ENCODE results near the gene MET. TPM values are rescaled to one million over a fixed set of nuclear protein-coding genes. Genes with fewer than 3 reads are reported as not detected.

Gene MET
- total RNA-seq, result 10 to 100 TPM in 3 of 4 donors, 1 to 10 TPM in 1; 3.8 to 25.0 (median 18.6) TPM

DNA sequence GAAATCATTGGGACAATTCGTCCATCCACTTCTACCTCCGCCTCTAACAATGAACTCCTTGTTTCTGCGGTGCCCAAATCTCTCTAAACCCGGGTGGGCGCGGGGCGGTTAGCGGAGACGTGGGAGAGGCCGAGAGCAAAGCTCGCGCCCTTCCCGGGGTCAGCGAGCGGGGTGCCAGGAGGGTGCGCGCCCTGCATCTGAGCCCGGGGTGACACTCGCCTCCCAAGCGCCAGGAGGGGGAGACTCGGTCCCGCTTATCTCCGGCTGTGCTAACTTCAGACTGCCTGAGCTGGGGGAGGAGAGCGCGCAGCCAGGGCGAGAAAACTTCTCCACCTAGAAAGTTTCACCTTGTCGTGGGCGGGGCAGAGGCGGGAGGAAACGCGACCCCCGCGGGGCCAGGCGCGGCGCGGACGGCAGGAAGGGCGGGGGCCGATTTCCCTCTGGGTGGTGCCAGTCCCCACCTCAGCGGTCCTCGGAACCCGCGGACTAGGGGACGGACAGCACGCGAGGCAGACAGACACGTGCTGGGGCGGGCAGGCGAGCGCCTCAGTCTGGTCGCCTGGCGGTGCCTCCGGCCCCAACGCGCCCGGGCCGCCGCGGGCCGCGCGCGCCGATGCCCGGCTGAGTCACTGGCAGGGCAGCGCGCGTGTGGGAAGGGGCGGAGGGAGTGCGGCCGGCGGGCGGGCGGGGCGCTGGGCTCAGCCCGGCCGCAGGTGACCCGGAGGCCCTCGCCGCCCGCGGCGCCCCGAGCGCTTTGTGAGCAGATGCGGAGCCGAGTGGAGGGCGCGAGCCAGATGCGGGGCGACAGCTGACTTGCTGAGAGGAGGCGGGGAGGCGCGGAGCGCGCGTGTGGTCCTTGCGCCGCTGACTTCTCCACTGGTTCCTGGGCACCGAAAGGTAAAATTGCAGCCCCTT, at the start of gene MET:
MET (plus strand) TSS at position 516 of the 915 bp plus-strand sequence. CDS start 26,889 bp downstream, outside the sequence.
- no peaks in the 10 kb centered on the region for H3K36me3 ChIP-seq
- H3K27me3 ChIP-seq, result peaks cover 0 to 25% (median 0%) of the 10 kb centered on the region in 4 donors
- H3K9me3 ChIP-seq, result no peaks in the 10 kb centered on the region
- H3K27ac ChIP-seq, result peak within 1 kb of the TSS; percentile 80 to 89 (median 87)
- no peak for DNase-seq
- TF ChIP-seq CTCF (IDR thresholded peaks at IDR 0.05) (peak; percentile 50 to 78 (median 64)), POLR2A (IDR thresholded peaks at IDR 0.05) (peak in 1 of 4 donors; percentile 47)
- 1 to 2% methylated on average over 3 to 15 of the region's 101 CpGs for WGBS, 2 donors
- peak within 1 kb of the TSS; percentile 49 to 83 (median 67) for H3K4me3 ChIP-seq
- intact Hi-C loops (cut with DNase I), result loop anchor here (10.0 kb wide), 1 partner anchor 133 kb away; no protein-coding TSS in a partner anchor
- H3K4me1 ChIP-seq, result peaks cover 6 to 37% (median 11%) of the 10 kb centered on the region in 3 donors

DNA sequence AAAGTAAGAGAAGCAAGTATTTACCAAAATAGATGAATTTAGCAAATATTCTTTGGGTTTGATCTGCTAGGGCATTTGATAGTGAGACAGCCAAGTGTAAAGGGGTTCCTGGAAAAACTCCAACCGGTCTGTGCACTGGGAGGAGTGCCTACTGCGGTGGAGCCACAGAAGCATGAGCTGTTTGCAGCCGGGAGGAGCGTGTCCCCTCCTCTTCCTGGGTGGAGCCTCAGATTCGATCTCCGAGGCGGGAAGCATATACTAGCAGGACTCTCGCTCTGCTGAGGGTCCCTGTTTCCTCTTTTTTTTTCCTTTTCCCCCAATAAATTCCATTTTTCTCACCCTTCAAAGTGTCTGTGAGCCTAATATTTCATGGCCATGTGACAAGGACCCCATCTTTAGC, 45.1 kb upstream of the MET start:
- Histone ChIP-seq H3K27ac (no peak overlapping the region), H3K9me3 (no peaks in the 10 kb centered on the region), H3K4me3 (no peak overlapping the region), H3K27me3 (peaks cover 0 to 11% (median 0%) of the 10 kb centered on the region in 4 donors), H3K4me1 (peaks cover 6 to 36% (median 13%) of the 10 kb centered on the region in 3 donors), H3K36me3 (no peaks in the 10 kb centered on the region)
- TF ChIP-seq CTCF (IDR thresholded peaks at IDR 0.05), result no peak
- no peak for TF ChIP-seq POLR2A (IDR thresholded peaks at IDR 0.05)
- DNase-seq, result no peak
- intact Hi-C loops (cut with DNase I), result no loop called here
- 80 to 93% methylated on average over 8 of the region's 8 CpGs for WGBS, 2 donors

- DNase-seq, result no peak
- Histone ChIP-seq H3K9me3 (no peaks in the 10 kb centered on the region), H3K4me3 (no peak overlapping the region), H3K27me3 (peaks cover 0 to 11% (median 0%) of the 10 kb centered on the region in 4 donors), H3K27ac (peak overlapping the region; percentile 28 to 76 (median 52)), H3K36me3 (no peaks in the 10 kb centered on the region), H3K4me1 (peaks cover 6 to 57% (median 19%) of the 10 kb centered on the region in 3 donors)
- intact Hi-C loops (cut with DNase I), result no loop called here
- TF ChIP-seq POLR2A (IDR thresholded peaks at IDR 0.05), result no peak
- 14 to 19% methylated on average over 3 of the region's 3 CpGs for WGBS, 2 donors
Observed at GRCh38 chr7:116629051-116629463, 42.9 kb upstream of the MET start.

GRCh38 chr7:116630357-116630756, 41.6 kb upstream of the MET start:
- H3K27me3 ChIP-seq, result peaks cover 0 to 4% (median 0%) of the 10 kb centered on the region in 4 donors
- H3K36me3 ChIP-seq, result no peaks in the 10 kb centered on the region
- no peak overlapping the region for H3K4me3 ChIP-seq
- peak overlapping the region; percentile 31 to 85 (median 42) for H3K27ac ChIP-seq
- intact Hi-C loops (cut with DNase I), result no loop called here
- TF ChIP-seq CTCF (IDR thresholded peaks at IDR 0.05) (no peak), POLR2A (IDR thresholded peaks at IDR 0.05) (no peak)
- DNase-seq, result no peak
- WGBS, 2 donors, result 44 to 61% methylated on average over 2 of the region's 2 CpGs
- peaks cover 6 to 58% (median 19%) of the 10 kb centered on the region in 3 donors for H3K4me1 ChIP-seq
- H3K9me3 ChIP-seq, result no peaks in the 10 kb centered on the region

DNA sequence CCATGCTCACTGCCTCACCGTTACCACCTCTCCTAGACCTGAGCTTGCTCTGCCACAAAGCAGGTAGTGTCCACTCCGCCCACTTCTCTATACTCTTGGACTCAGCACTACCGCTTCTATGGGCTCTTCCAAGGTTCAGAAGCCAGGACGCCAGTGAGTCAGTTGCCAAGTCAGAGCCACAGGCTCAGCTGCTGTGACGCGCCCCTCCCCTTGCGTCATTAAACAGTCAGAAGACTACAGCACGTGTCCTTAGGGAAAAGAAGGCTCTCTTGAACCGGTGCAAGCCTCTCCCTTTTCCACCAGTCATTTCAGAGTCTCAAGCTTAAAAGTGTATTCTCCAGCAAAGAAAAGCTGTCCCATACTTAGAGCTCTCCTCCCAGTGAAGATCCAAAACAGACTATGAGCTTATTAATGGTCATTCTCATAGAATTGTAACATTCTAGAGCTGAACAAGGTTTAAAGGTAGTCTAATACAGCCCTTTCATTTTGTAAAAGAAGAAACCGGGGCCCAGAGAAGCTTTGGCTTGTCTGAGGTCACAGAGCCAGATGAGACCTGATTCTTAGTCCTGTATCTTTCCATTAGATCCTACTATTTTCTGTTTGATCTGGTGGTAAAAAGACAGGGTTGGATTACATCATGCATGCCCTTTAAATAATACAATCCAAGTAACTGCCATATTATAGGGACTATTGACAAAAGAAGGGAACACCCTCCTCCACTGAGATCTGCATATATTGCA, 40.9 kb upstream of the MET start:
- TF ChIP-seq CTCF (IDR thresholded peaks at IDR 0.05) (no peak), POLR2A (IDR thresholded peaks at IDR 0.05) (peak in 2 of 4 donors; percentile 25 to 36)
- no peak overlapping the region for H3K4me3 ChIP-seq
- no peaks in the 10 kb centered on the region for H3K27me3 ChIP-seq
- no peak for DNase-seq
- H3K27ac ChIP-seq, result peak overlapping the region; percentile 31 to 85 (median 42)
- H3K4me1 ChIP-seq, result peaks cover 6 to 58% (median 19%) of the 10 kb centered on the region in 3 donors
- 25 to 51% methylated on average over 7 to 9 of the region's 10 CpGs for WGBS, 2 donors
- no peaks in the 10 kb centered on the region for H3K36me3 ChIP-seq
- intact Hi-C loops (cut with DNase I), result no loop called here
- H3K9me3 ChIP-seq, result no peaks in the 10 kb centered on the region
